Effector memory CD8-positive, alpha-beta T cell (primary cell): ENCODE results near the gene NTN3.

Experiments used
- ATAC-seq: fragments of 150-1000 bp; cut with Tn5 transposase; replicated peaks from 2 replicates; pipeline ENCODE4 v1.10.0; 2021; ENCODE audit warnings: mild to moderate bottlenecking, moderate library complexity
- DNase-seq, 3 experiments: peaks; one replicate each; pipeline ENCODE4 v3.0.0; 2021
- H3K27ac Mint-ChIP-seq, 2 donors: one replicate each; pipeline ENCODE4 v1.8.0; 2022; ENCODE audit warnings: mild to moderate bottlenecking in 2 of 2, mixed read lengths in 2 of 2, moderate library complexity in 2 of 2
- H3K27me3 Mint-ChIP-seq, 2 donors: one replicate each; pipeline ENCODE4 v1.8.0; 2022; ENCODE audit warnings: mixed read lengths in 2 of 2
- H3K36me3 Mint-ChIP-seq: one replicate; pipeline ENCODE4 v1.8.0; 2022; ENCODE audit warnings: mild to moderate bottlenecking, moderate library complexity, mixed read lengths; ENCODE audit not compliant: insufficient read depth
- H3K4me1 Mint-ChIP-seq, 2 donors: one replicate each; pipeline ENCODE4 v1.8.0; 2022; ENCODE audit warnings: low read depth in 2 of 2, mixed read lengths in 2 of 2
- H3K4me3 Mint-ChIP-seq, 2 donors: one replicate each; pipeline ENCODE4 v1.8.0; 2022; ENCODE audit warnings: mild to moderate bottlenecking in 2 of 2, mixed read lengths in 2 of 2, moderate library complexity in 2 of 2
- H3K9me3 Mint-ChIP-seq, 2 donors: one replicate each; pipeline ENCODE4 v1.8.0; 2022; ENCODE audit warnings: mixed read lengths in 2 of 2

NTN3 gene

GRCh38 chr16:2482708-2483534, 11.8 kb downstream of the NTN3 start:
- ATAC-seq (no peak), DNase-seq (no peak)
- Mint-ChIP-seq H3K27ac (peak overlapping the region in 1 of 2 donors; percentile 4), H3K36me3 (peaks cover 2% of the 10 kb centered on the region), H3K27me3 (no peaks in the 10 kb centered on the region), H3K4me1 (peaks cover 15 to 19% of the 10 kb centered on the region in 2 donors), H3K9me3 (no peaks in the 10 kb centered on the region), H3K4me3 (no peak overlapping the region)

- H3K4me3 Mint-ChIP-seq: no peak overlapping the region
- no peaks in the 10 kb centered on the region for H3K9me3 Mint-ChIP-seq
- H3K27ac Mint-ChIP-seq: peak overlapping the region in 1 of 2 donors; percentile 5
- ATAC-seq (no peak), DNase-seq (no peak)
- no peaks in the 10 kb centered on the region for H3K27me3 Mint-ChIP-seq
- H3K4me1 Mint-ChIP-seq: peaks cover 14 to 19% of the 10 kb centered on the region in 2 donors
- peaks cover 2% of the 10 kb centered on the region for H3K36me3 Mint-ChIP-seq
Measured at GRCh38 chr16:2483939-2484897, 13.1 kb downstream of the NTN3 start.

GRCh38 chr16:2484898-2485508, 13.9 kb downstream of the NTN3 start:
- DNase-seq: no peak
- Mint-ChIP-seq H3K4me1 (peaks cover 14 to 19% of the 10 kb centered on the region in 2 donors), H3K27me3 (no peaks in the 10 kb centered on the region), H3K9me3 (no peaks in the 10 kb centered on the region), H3K4me3 (no peak overlapping the region), H3K36me3 (peaks cover 2% of the 10 kb centered on the region), H3K27ac (peak overlapping the region; percentile 5 to 68)
- ATAC-seq: no peak

GRCh38 chr16:2485811-2486507, 14.9 kb downstream of the NTN3 start:
- Mint-ChIP-seq H3K4me1 (peaks cover 14 to 19% of the 10 kb centered on the region in 2 donors), H3K9me3 (no peaks in the 10 kb centered on the region), H3K36me3 (peaks cover 2% of the 10 kb centered on the region), H3K4me3 (no peak overlapping the region), H3K27me3 (no peaks in the 10 kb centered on the region), H3K27ac (peak overlapping the region in 1 of 2 donors; percentile 89)
- ATAC-seq (no peak), DNase-seq (no peak)

- Mint-ChIP-seq H3K27me3 (no peaks in the 10 kb centered on the region), H3K9me3 (no peaks in the 10 kb centered on the region), H3K27ac (peak overlapping the region; percentile 84 to 89), H3K4me1 (peaks cover 14 to 19% of the 10 kb centered on the region in 2 donors), H3K36me3 (peaks cover 2% of the 10 kb centered on the region), H3K4me3 (peak overlapping the region; percentile 54 to 56)
- ATAC-seq (peak; percentile 99), DNase-seq (peak; percentile 58 to 67 (median 65))
Measured at GRCh38 chr16:2486645-2487516, 15.8 kb downstream of the NTN3 start.

GRCh38 chr16:2487517-2487842, 16.4 kb downstream of the NTN3 start:
- H3K36me3 Mint-ChIP-seq: peaks cover 2% of the 10 kb centered on the region
- peak overlapping the region; percentile 84 to 89 for H3K27ac Mint-ChIP-seq
- H3K27me3 Mint-ChIP-seq: no peaks in the 10 kb centered on the region
- peaks cover 11 to 14% of the 10 kb centered on the region in 2 donors for H3K4me1 Mint-ChIP-seq
- ATAC-seq (no peak), DNase-seq (no peak)
- no peaks in the 10 kb centered on the region for H3K9me3 Mint-ChIP-seq
- peak overlapping the region; percentile 54 to 56 for H3K4me3 Mint-ChIP-seq

- peaks cover 10 to 11% of the 10 kb centered on the region in 2 donors for H3K4me1 Mint-ChIP-seq
- H3K27me3 Mint-ChIP-seq: no peaks in the 10 kb centered on the region
- H3K9me3 Mint-ChIP-seq: no peaks in the 10 kb centered on the region
- ATAC-seq: no peak
- H3K27ac Mint-ChIP-seq: no peak overlapping the region
- peaks cover 3% of the 10 kb centered on the region for H3K36me3 Mint-ChIP-seq
- no peak for DNase-seq
- H3K4me3 Mint-ChIP-seq: peak overlapping the region in 1 of 2 donors; percentile 54
Measured at GRCh38 chr16:2487903-2488531, 16.9 kb downstream of the NTN3 start.

- peaks cover 10 to 11% of the 10 kb centered on the region in 2 donors for H3K4me1 Mint-ChIP-seq
- ATAC-seq (no peak), DNase-seq (no peak)
- no peaks in the 10 kb centered on the region for H3K9me3 Mint-ChIP-seq
- no peak overlapping the region for H3K27ac Mint-ChIP-seq
- peaks cover 5% of the 10 kb centered on the region for H3K36me3 Mint-ChIP-seq
- H3K27me3 Mint-ChIP-seq: no peaks in the 10 kb centered on the region
- no peak overlapping the region for H3K4me3 Mint-ChIP-seq
Measured at GRCh38 chr16:2489581-2489980, 18.5 kb downstream of the NTN3 start.

- peaks cover 5% of the 10 kb centered on the region for H3K36me3 Mint-ChIP-seq
- ATAC-seq (no peak), DNase-seq (no peak)
- no peak overlapping the region for H3K4me3 Mint-ChIP-seq
- peaks cover 10 to 11% of the 10 kb centered on the region in 2 donors for H3K4me1 Mint-ChIP-seq
- H3K9me3 Mint-ChIP-seq: no peaks in the 10 kb centered on the region
- H3K27ac Mint-ChIP-seq: no peak overlapping the region
- H3K27me3 Mint-ChIP-seq: no peaks in the 10 kb centered on the region
Measured at GRCh38 chr16:2490190-2491105, 19.4 kb downstream of the NTN3 start.

- ATAC-seq (no peak), DNase-seq (no peak)
- Mint-ChIP-seq H3K36me3 (peaks cover 3% of the 10 kb centered on the region), H3K9me3 (no peaks in the 10 kb centered on the region), H3K4me1 (peaks cover 3 to 4% of the 10 kb centered on the region in 2 donors), H3K27me3 (no peaks in the 10 kb centered on the region), H3K4me3 (no peak overlapping the region), H3K27ac (no peak overlapping the region)
Measured at GRCh38 chr16:2492292-2492691, 21.2 kb downstream of the NTN3 start.

GRCh38 chr16:2493605-2494004, 22.5 kb downstream of the NTN3 start:
- peak overlapping the region in 1 of 2 donors; percentile 32 for H3K27ac Mint-ChIP-seq
- H3K4me1 Mint-ChIP-seq: no peaks in the 10 kb centered on the region
- no peaks in the 10 kb centered on the region for H3K27me3 Mint-ChIP-seq
- DNase-seq: no peak
- no peak for ATAC-seq
- peaks cover 3% of the 10 kb centered on the region for H3K36me3 Mint-ChIP-seq
- H3K4me3 Mint-ChIP-seq: no peak overlapping the region
- H3K9me3 Mint-ChIP-seq: no peaks in the 10 kb centered on the region
